HG03342 (cell line): ENCODE data around the gene DTYMK.
A peak's percentile ranks its signal among the peaks of the same experiment; 100 is the strongest.

Experiments used
- ATAC-seq: cut with Tn5 transposase; IDR thresholded peaks from one replicate; pipeline ENCODE4 v1.9.1; 2021; ENCODE audit warnings: mild to moderate bottlenecking, moderate library complexity; ENCODE audit not compliant: unreplicated experiment

DTYMK gene

DNA sequence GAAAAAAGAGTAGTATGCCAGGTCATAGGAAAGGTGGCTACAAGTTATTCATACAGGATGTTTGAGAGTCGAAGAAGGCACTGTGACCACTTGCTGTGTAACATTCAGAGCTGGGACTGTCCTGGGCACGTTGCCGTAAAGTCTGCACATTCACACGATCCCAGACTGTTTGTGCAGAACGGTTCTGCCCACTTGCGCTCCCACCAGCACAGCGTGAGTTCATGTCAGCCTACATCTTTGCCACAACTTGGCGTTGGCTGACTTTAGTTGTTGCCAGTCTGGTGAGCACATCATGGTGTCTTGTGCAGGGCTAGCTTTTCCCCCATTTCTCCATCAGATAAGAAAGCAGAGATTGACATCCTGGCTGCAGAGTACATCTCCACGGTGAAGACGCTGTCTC is 22.3 kb upstream of the DTYMK start:
- ATAC-seq = no peak

DNA sequence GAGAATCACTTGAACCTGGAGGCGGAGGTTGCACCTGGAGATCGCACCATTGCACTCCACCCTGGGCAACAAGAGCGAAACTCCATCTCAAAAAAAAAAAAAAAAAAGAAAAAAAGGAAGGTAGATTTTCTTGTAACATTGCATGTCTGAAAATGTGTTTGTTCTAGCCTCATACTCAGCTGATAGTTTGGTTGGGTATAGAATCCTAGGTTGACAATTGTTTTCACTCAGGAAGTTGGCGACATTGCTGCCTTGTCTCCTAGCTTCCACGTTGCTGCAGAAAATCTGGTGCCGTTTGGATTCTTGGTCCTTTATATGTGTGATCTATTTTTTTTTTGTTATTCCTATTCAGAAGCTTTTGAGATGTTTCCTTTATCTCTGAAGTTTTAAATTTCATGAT is 19.9 kb upstream of the DTYMK start:
- no peak for ATAC-seq

DNA sequence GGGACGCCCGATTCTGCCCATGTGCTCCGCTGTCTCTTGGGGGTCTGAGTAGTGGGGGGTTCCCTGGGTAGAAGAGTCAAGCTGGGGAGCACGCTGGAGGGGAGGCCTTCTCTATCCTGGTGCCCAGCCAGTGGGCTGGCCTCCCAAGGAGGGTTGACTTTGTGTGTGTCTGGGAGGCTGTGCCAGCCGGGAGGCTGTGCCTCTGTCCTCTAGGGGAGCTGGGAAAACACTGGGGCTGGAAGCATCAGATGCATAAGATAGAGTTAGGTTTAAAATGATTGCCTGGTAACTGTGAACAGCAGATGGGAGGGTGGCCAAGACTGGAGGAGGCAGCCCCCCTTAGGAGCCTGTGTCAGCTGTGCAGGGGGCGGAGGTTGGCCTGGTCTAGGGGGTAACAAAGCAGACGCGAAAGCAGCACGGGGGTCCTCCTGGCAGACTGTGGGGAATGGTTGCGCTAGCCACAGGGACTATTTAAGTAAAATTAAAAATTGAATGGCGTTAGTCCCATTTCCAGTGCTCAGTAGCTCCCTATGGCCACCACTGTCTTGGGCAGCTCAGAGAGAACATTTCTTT is 16.5 kb upstream of the DTYMK start:
- no peak for ATAC-seq

DNA sequence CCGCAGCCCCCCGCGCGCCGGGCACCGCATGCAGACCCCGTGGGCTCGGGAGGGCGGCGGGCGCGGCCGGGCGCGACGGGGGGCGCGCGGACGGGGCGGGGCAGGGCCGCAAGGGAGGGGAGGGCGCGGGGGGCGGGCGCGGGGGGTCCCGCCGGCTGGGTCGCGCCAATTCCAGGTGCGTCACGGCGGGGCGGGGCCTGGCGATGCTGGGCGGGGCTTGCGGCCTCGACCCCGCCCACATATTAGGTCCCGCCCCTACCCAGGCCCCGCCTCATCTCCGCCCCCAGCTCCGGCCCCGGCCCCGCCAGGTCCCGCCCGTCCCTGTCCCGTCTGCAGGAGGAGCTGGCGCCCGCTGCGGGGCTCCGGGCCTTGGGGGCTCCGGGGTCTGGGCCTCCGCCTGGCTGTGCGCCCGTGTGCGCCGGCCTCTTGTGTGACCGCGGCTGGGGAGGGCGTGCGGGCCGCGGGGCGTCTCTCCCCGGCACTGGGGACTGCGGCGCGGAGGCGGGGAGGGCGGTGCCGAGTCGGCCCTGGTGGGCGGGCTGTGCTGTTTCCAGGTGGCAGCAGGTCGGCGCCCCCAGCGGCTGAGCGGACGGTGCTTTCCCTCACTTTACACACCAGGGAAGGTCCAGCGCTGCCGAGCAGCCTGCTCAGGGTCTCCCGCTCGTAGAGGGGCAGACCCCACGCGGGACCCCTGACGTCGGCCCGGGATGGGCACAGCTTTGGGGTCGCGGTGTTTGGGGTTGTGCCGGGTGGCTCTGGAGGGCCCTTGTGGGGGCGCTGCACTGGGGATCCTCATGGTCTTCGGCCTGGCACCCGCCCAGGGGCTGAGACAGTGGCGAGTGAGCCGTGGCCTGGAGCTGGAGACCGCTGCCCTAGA is 15.8 kb upstream of the DTYMK start:
- peak; percentile 66 for ATAC-seq

DNA sequence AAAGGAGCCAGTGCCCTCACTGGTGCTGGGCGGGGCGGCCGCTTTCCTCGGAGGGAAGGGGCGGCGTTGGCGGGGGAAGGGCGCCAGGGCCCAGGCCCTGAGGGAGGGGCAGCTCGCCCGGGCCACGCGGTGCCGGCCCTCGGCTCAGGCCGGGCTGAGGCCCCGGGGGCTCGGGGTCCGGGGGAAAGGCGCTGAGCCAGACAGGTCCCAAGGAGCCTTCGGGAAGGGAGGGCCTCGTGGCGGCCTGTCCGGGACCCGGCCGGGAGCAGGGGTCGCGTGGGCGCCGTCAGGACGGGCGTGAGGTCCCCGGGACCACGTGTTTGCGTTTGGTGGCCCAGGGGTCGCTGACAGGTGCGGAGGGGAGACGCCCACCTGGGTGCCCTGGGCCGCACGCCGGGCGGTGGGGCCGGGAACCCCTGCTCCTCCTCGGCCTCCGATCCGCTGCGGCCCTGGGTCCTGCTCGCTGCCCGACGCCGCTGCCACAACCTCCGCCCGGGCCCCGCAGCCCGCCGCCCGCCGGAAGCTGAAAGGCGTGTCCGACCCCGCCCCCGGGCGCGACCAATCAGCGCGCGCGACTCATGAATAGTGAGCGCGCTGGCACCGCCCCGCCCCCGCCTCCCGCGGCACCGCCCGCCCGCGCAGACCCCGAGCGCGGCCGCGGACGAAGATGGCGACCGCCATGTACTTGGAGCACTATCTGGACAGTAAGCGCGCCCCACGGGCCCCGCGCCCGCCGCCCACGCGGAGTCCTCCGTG is 15.0 kb upstream of the DTYMK start, which contains the start of gene ING5:
Gene ING5 (plus strand): TSS at position 641 of the 756 bp plus-strand sequence. CDS start 27 bp downstream, at position 668.
- peak; percentile 50 for ATAC-seq

DNA sequence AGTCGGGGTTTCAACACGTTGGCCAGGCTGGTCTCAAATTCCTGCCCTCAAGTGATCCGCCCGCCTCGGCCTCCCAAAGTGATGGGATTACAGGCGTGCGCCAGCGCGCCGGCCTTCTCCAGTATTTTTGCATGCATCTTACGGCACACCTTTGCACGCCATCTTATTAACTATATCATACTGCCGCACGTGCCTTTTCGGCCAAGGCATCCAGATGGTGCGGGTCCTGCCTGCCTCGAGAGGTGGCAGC is 14.5 kb upstream of the DTYMK start:
- no peak for ATAC-seq

DNA sequence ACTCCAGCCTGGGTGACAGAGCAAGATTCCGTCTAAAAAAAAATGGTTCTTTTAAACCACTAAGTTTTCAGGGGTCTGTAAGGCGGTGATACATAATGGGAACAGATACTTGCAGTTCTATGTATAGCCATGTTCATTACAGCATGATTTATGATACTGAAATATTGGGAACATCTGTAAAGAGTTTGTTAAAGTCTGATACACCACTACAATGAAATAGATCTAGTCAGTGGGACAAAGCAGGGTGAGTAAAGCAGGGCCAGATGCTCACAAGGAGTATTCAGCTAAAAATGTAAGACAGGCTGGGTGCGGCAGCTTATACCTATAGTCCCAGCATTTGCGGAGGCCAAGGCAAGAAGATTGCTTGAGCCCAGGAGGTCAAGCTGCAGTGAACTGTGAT is 9.0 kb upstream of the DTYMK start:
- no peak for ATAC-seq

DNA sequence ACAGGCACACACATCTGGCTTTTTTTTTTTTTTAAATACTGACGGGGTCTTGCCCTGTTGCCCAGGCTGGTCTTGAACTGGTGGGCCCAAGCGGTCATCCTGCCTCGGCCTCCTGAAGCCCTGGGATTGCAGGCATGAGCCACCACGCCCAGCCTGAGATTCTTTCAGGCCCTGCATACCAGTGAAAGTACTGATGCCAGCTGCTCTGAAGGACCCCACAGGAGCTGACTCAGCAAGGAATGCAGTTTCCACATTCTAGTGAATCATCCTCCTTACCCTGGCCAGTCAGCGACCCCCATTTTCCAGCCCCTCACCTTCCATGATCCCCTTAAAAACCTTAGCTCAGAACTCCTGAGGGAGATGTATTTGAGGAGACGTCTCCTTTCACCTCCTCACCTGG is 5.8 kb upstream of the DTYMK start:
- no peak for ATAC-seq

DNA sequence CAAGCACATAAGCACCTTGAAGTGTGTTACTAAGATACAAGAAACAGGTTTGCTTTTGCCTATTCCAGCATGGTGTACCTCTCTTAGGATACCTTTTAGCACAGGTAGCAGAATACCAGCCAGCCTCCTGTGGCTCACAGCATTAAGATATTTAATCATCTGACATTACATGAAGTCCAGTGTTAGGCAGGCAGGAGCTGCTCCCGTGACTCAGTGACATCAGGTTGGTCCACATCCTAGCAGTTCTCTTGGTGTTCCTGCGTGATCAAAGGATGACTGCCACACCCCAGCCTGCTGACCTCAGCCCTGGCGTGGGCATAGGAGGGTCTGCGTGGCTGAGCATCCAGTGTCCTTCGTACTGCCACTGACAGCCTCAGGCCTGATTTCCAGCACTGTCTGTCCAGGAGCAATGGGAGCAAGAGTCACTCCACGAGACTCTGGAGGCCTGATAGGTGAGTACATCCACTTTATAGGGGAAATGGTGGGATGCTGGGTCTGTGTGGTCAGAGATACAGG is 3.6 kb upstream of the DTYMK start:
- ATAC-seq = no peak

DNA sequence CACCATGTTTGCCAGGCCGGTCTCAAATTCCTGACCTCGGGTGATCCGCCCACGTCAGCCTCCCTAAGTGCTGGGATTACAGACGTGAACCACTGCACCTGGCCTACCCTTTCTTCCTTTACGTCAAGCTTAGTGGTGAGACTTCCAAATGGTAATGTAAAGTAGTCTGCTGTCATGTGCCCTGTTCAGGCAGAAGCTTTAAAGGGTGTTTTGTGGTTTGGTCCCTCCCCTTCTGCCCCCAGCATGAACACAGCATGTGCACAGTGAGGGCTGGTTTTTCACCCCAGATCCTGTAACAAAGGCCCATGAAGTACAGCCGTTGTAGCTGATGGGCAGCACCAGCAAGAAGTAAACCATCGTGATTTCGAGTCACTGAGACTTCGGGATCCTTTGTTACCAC is 2.7 kb upstream of the DTYMK start:
- no peak for ATAC-seq

DNA sequence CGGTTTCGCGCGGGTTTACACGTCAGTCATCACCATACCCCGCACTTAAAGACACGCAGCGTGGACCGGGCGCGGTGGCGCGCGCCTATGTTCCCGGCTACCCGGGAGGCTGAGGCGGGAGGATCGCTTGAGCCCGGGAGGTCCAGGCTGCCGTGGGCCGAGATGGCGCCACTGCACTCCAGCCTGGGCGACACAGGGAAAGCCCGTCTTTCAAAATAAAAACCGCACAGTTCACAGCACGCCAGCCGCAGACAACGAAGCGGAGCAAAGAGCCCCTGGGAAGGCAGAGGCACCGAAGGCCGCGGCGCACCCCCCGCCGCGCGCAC is 328 bp downstream of the DTYMK start:
- peak; percentile 13 for ATAC-seq

DNA sequence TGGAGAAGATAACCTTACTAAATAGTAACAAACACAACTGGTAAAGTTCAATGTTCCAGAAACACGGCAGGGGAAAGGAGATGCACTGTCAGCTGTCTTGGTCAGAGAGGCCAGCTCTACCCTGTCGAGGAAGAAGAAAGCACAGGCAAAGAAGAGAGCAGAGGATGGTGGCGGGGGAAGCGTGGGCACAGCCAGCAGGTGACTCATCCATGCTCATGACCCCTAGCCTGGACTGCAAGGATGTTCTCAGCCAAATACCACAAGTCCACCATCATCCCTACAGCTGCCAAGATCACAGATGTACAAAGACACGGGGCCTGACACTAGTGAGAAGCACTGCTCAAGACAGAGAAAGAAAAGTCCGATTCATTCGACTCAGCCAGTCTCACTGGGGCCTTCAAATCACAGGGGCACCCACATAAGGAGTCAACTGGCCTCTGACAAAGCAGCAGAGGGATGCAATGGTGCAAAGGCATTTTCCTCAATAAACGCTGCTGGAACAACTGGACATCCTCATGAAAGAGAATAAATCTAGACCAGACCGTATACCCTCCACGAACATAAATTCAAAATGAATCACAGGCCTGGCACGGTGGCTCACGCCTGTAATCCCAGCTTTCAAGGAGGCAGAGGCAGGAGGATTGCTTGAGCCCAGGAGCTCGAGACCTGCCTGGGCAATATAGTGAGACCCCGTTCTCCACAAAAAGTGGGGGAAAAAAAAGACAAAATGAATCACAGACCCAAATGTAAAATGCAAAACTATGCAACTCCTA is 5.6 kb downstream of the DTYMK start:
- no peak for ATAC-seq

DNA sequence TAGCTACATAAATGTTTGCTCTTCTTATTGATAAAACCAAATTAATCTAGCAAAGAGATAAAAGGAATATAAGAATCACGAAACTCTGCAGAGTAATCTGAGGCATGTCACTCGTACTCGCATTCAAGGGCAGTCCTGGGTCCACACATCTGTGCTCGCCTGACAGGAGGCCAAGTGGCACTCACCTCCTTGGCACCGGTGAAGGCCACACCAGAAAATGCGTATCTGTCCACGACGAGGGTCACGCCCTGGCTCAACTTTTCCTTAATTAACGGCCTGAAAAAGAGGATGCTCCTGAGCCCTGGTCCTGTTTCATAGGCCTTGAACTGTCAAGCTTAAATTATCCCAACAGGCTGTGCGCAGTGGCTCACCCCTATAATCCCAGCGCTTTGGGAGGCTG is 6.6 kb downstream of the DTYMK start:
- ATAC-seq = no peak

DNA sequence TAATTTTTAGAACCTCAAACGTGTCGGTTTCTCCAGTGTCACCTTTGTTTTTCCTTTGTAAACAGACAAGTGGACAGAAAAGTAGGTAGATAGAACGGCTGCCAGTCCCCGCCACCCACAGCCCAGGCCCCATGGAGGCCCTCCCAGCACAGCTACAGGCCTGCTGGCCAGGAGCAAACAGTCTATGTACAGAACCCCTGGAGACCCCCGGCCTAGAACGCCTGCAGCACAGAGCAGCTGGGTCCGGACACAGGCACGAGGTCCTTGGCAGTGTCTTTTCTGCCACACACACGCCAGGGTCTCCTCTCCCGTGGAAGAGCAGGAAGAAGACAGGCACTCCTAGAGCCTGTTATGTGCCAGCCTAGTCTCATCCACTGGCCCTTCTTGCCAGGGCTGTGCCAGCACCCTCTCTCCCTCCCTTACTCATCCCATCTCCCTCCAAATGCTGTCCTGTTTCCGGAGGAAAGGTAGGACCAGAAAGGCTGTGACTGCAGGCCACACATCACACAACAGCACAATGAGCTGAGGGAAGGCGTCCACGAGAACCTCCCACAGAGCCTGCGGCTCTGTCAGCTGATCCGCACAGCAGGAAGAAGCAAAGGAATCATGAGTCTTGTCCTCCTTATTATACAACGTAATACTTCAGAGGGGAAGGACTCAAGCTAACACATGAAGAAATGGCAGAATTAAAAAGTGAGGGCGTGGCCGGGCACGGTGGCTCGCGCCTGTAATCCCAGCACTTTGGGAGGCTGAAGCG is 7.7 kb downstream of the DTYMK start:
- ATAC-seq = no peak

DNA sequence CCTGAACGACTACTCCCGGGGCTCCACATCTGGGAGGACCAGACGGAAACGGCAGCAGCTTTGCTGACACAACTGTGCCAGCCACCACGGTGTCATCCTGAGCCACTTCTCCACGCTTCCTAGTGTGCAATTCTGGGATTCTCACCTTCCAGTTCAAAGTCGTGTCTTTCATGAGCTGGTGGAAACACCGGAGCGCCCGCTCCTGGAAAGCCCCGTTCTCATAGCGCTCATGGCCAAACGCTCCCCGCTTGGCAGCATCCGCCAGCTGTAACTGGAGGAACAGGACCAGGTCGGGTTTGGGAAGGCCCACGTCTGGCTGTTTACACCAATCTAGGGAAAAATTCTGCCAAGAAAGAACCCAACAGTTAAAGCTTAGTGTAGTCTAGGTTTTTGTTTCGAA is 8.3 kb downstream of the DTYMK start:
- ATAC-seq = no peak

DNA sequence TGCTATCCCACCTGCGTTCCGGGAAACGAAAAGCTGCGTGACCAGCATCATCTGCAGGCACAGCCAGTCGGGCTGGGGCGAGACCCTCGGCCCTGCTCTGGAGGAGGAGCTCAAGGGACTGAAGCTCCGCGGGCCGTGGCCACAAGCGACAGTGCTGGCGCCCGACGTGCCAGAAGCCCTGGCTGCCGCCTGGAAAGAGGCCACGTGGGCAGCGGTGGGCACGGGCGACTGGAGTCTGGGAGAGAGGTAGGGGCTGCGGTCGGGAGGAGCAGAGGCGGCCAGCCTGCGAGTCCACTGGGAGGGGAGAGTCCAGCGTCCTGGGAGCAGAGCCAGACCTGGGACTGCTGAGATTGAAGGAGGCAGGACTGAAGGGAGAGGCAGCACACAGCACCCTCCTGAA is 9.2 kb downstream of the DTYMK start:
- ATAC-seq = no peak

DNA sequence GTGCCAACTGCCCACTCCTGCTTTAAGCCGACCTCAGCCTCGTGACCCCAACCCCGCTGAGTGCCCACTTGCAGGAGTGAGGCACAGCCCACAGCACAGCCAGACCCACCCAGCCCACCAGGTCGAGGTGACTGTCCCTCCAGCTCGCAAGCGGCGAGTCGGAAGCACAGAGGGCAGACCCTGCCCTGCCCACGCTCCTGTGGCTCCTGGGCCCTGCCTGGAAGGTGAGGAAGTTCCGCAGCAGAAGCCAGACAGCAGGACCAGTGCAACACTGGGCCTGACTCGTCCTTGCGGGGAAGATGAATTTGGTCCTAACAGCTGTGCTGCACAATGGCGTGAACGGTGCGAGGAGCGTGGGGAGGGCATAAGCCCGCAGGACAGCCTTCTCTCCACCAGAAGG is 9.9 kb downstream of the DTYMK start:
- ATAC-seq = no peak

DNA sequence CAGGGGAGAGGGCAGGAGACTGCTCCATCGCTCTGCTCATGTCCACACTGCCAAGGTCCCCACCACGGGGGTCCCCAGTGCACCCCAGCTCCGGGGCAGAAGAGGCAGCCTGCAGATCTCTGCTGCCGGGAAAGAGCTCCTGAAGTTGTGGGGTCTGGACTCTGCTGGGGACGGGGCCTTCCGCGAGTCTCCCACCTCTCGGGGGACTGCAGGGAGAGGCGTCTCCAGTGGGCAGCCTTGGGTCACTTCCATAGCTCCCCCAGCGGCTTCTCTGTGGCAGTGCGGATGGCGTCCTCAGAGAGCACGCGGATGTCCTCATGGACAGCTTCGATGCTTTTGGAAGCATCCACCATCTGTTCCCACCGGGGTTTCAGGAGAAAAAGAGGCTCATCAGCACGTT is 10.7 kb downstream of the DTYMK start:
- no peak for ATAC-seq

DNA sequence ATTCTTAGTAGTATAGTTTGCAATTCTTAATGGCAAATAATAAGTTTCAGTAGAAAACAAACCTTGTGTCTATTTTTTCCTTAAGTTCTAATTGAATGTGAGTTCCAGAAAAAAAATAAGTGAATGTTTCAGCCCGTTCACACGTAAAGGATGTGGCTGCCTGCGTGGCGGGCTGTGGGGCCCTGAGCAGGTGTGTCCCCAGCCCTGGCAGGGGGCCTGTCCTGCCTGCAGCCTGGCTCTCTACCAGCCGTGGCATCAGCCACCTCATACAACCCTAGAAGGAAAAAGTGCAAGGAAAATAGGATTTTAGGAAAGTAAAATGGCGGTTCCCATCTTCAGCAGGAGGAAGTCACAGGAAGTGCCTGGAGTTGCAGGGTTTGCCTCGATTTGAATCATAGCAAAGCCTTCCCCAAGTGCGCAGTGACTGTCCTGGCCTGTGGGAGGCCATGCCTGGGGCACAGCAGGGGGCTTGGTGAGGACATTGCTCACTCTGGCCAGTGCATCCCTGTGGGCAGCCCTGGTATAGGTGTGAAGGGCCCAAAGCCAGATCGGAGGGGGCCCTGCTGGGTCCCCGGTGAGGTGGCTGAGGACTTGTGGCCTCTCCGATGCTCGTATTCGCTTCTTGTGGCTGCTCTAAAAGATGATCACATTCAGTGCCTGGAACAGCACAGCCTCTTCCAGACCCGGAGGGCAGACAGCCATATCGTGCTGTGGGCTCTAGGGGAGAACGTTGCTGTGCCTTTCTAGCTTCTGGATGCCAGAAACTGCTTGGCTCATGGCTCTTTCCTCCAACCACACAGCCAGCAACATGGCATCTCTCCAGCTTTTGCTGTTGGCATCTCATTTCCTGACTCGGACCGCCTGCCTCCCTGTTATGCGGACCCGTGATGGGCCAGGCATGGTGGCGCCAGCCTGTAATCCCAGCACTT is 12.6 kb downstream of the DTYMK start:
- ATAC-seq = no peak
